ENCODE data around the gene KLRF2.

GRCh38 chr12:9870286-9870866 is 10.9 kb upstream of the KLRF2 start:
- TF ChIP-seq, protein P1, sequence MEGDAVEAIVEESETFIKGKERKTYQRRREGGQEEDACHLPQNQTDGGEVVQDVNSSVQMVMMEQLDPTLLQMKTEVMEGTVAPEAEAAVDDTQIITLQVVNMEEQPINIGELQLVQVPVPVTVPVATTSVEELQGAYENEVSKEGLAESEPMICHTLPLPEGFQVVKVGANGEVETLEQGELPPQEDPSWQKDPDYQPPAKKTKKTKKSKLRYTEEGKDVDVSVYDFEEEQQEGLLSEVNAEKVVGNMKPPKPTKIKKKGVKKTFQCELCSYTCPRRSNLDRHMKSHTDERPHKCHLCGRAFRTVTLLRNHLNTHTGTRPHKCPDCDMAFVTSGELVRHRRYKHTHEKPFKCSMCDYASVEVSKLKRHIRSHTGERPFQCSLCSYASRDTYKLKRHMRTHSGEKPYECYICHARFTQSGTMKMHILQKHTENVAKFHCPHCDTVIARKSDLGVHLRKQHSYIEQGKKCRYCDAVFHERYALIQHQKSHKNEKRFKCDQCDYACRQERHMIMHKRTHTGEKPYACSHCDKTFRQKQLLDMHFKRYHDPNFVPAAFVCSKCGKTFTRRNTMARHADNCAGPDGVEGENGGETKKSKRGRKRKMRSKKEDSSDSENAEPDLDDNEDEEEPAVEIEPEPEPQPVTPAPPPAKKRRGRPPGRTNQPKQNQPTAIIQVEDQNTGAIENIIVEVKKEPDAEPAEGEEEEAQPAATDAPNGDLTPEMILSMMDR (IDR thresholded peaks at IDR 0.05): no peak
- TF ChIP-seq POLR2A (IDR thresholded peaks at IDR 0.05): no peak

Data from vagina (tissue), 2 donors.